Esophagus muscularis mucosa (tissue), 2 donors: Measurements from ENCODE around the gene ARNT2.

Experiments
- POLR2A ChIP-seq: fragments of 450-650 bp; IDR thresholded peaks from one replicate; pipeline ENCODE4 v1.6.1; 2017; ENCODE audit warnings: antibody characterized with exemption, moderate library complexity, mild to moderate bottlenecking, low read depth
- POLR2AphosphoS5 ChIP-seq, 2 donors: sonication (generic); formaldehyde crosslinking; IDR thresholded peaks; one replicate each; pipeline ENCODE4 v1.6.1; 2017; ENCODE audit warnings: antibody characterized with exemption in 2 of 2

GRCh38 chr15:80419546-80419945 lies 15.4 kb downstream of the ARNT2 start:
- TF ChIP-seq POLR2AphosphoS5 (IDR thresholded peaks at IDR 0.05) = no peak
- TF ChIP-seq POLR2A = no peak
